GM20000 (cell line): ENCODE data around the gene TMUB1.
"Not testable (repeated sequence)": the region's sequence is repeated elsewhere in the genome, so short reads cannot be mapped to it uniquely, and the experiment has no call there.

Experiments used
- DNase-seq: peaks from one replicate; pipeline ENCODE4 v3.0.0; 2012; ENCODE audit warnings: low spot score
- CTCF ChIP-seq: IDR thresholded peaks from 2 replicates; pipeline ENCODE4 v1.5.1; 2012; ENCODE audit warnings: mild to moderate bottlenecking, control low read depth; ENCODE audit errors: extremely low read depth, missing control alignments

The TMUB1 gene

DNA sequence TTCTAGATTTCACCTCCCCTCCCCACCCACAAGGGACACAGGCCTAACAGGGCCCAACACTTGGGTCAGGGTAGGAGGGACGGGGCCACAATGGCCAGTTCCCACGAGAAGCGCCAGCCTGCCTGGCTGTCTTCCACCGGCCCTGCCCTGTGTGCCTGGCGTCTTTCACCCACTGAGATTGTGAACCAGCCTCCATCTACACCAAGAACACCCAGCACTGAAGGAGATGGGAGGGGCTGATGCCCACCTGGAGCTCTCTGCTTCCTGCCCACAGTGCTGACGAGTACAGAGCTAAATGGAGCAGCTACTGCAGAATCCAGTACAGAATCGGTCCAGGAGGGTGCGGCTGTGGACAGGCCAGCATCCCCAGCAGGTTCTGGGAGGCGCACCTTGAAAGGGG lies 37.3 kb downstream of the TMUB1 start:
- no peak for DNase-seq
- no peak for TF ChIP-seq CTCF

DNA sequence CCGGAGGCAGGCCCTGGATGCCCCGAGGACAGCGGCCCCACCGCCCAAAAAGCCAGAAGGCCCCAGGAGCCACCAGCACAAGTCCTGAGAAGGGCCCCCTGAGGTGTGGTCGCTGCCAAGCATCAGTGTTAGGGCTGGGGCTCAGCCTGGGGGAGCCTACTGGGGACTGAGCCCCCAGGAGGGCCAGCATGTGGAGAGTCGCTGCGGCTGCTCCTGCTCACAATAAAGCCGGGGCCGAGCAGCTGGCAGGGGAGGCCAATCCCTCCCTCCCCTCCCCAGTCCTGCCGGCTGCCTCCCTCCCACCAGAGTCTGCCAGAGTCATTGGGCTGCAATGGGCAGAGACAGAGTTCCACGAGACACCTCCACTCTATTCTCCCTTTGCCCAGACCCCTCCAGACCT lies 38.0 kb downstream of the TMUB1 start:
- TF ChIP-seq CTCF, result no peak
- DNase-seq, result no peak

GRCh38 chr7:151043959-151044358 lies 39.3 kb downstream of the TMUB1 start:
- TF ChIP-seq CTCF, result no peak
- DNase-seq, result no peak

DNA sequence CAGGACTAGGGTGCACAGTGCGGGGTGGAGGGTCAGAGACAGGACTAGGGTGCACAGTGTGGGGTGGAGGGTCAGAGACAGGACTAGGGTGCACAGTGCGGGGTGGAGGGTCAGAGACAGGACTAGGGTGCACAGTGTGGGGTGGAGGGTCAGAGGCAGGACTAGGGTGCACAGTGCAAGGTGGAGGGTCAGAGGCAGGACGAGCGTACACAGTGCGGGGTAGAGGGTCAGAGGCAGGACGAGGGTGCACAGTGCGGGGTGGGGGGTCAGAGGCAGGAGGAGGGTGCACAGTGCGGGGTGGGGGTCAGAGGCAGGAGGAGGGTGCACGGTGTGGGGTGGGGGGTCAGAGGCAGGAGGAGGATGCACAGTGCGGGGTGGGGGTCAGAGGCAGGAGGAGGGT lies 39.8 kb downstream of the TMUB1 start:
- not testable (repeated sequence) for DNase-seq

GRCh38 chr7:151040616-151041375 lies 42.5 kb downstream of the TMUB1 start:
- TF ChIP-seq CTCF, result no peak
- no peak for DNase-seq

DNA sequence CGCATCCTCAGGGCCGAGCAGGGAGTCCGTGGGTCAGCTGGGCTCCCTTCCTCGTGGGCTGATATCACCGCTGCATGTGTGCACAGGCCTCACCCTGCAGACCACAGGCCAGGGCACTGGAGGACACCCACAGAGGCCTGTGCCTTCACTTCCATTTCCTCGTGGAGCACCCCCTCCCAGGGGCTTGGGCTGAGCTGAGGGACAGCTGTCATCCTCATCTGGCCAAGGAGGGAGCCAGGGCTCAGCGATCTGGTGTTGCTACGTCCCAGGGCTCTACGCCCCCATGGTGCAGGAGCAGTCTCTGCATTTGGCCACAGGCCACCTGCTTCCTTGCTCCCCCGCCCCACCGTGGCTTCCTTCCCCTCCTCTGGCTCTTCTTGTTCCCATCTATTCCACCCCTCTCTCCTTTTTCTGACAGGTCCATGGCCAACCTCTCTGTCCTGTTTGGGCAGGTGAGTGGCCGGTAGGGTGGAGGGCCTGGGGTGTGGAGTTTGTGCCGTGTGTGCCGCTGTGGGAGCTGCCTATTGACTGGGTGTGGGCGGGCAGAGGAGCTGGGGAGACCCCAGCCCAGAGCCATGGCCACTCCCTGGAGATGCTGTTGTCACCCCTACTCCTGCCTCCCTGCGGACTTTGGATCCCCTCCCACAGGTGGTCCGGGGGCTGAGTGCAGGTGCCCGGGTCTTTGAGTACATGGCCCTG lies 43.3 kb downstream of the TMUB1 start:
- no peak for DNase-seq
- TF ChIP-seq CTCF, result no peak

DNA sequence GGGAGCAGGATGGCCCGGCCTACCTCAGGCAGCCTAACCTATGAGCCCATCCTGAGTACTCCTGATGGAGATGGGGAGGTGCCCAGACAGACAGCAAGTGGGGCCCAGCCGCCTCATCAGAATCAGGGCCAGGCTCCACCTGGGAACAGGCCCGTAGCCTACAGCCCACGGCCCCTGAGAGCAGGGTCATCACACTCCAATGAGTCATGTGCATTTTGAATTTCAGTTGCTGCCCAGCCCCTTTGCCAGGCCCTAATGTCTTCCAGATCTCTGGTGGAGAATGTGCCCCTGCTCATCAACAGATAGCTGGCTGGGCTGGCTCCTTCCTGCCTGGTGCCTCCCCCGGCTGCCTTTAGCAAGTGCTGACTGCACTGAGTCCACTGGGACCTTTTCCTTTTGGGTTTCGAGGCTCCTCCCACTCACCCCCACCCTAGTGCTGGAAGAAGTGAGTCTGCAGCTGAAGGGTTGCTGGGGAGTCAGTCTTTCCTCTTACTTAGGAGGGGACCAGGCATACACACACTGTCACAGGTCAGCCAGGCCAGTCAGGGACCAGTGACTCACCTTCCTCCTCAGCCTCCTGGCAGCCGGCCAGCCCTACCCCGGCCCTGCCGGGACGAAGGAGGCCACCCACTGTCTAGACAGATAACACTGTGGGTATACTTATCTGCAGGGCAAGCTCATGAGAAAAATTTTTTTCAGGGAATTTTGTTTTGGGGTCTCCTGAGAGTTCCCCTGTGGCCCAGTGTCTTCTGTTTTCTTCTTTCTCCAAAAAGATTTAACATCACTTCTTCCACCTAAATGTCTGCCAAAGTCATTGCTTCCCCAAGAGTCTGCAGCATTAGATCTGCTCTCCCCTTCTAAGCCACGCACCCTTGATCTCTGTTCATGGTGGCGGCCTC lies 44.1 kb downstream of the TMUB1 start:
- TF ChIP-seq CTCF, result no peak
- DNase-seq, result no peak
